ENCODE results near the gene KDM7A.

- TF ChIP-seq CTCF (IDR thresholded peaks at IDR 0.05; ENCODE audit: poor library complexity, severe bottlenecking) = no peak
- TF ChIP-seq EZH2 (IDR thresholded peaks at IDR 0.05; ENCODE audit: borderline replicate concordance, insufficient read depth, low read length, poor library complexity, severe bottlenecking) = no peak
- TF ChIP-seq EP300 (conservative IDR thresholded peaks at IDR 0.05; ENCODE audit: poor library complexity, severe bottlenecking) = no peak
- TF ChIP-seq RAD21 (conservative IDR thresholded peaks at IDR 0.05) = no peak
Measured at GRCh38 chr7:140137078-140137477, 39.7 kb downstream of the KDM7A start.

All from neural cell (in vitro differentiated cells).